ENCODE results near the gene SERAC1. TPM values are rescaled to one million over a fixed set of nuclear protein-coding genes. Genes with fewer than 3 reads are reported as not detected.
"Not testable (repeated sequence)": the region's sequence is repeated elsewhere in the genome, so short reads cannot be mapped to it uniquely, and the experiment has no call there.

Gene SERAC1
- polyA plus RNA-seq, 4 donors = 6.8 to 19.7 (median 14.9) TPM

DNA sequence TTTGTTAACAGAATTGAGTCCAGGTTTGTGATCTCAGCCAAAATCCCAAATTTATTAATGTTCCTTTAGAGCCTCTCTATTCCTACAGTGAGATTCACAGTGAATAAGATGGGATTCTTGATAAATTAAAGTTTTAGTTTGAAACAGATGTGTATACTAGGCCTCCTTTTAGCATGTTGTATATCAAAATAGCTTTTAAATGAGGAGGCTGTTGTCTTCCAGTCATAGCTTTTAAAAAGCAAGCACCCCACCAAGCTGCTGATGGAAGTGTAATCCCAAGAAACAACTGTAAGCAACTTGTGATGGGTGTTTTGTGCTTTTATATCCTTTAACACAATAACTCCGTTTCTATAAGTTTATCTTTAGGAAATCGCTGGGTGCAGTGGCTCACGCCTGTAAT is 7.0 kb upstream of the SERAC1 start:
- DNase-seq (ENCODE audit: low read depth in 4 of 4, low spot score in 3 of 4) = no peak

DNA sequence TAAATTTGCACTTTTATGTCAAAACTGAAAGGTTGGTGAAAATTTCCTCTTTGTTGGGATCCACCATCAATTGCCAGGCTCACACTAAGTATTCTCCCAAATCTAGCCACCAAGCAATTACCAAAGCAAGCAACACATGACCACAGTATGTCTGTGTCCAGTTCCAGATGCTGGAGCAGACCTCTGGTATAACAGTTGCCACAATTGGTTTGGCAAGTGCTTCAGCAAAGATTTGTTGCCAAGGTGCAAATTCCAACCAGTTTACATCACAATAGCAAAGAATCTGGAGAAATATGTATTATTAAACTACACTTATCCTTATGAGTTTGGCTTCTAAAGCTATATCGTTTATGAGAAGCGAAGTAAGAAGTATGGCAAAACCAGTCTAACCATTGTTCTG is 6.5 kb upstream of the SERAC1 start:
- DNase-seq (ENCODE audit: low read depth in 4 of 4, low spot score in 3 of 4) = no peak

DNA sequence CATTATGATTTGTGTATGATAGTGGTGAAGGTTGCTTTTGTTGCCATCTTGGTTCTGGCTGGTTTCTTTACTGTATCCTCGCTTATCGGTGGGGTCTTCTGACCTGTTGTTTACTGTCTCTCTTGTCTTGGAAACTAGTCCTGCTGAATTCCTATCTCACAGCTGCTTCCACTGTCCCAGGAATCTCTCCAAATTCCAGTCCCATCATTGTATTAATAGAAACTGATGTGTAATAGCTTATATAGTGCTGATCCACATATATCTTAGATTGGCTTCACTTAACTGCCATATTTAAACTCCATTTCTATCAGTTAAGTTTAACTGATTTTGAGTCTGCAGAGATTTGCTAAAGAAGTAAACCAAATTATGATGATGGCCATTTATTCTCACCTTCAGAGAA is 6.0 kb upstream of the SERAC1 start:
- DNase-seq (ENCODE audit: low read depth in 4 of 4, low spot score in 3 of 4) = no peak

DNA sequence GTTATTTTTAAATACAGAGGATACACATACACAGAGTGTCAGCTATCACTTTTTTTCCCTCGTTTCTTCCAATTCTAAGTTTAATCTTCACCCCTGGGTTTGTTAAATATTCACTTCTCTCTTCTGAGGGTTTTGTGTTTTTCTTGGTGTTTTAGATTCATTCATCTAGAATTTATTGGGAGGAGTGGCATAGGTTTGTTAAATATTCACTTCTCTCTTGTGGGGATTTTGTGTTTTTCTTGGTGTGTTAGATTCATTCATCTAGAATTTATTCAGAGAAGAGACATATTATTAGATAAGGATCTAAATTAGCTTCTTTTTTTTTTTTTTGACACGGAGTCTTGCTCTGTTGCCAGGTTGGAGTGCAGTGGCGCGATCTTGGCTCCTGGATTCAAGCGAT is 3.9 kb upstream of the SERAC1 start:
- DNase-seq (ENCODE audit: low read depth in 4 of 4, low spot score in 3 of 4) = no peak

DNA sequence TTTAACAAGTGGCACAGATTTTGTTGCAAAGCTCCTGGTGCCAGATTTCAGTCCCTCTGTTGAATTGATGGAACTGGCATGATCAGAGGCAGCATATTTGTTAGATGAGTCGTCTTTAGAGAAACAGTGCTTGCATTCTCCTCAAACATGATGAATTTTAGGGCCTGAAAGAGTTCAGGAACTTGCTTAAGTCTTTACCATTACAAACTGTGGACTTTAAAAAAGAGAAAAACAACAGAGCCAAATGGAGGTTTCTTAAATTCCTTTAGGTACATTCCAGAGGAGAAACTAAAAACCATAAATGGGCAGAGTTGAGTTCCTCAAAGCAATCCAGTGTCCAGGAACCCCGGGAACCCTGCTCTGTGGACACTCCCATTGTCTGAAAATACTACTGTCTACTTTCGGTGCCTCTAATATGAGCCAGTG is 2.6 kb upstream of the SERAC1 start:
- no peak for DNase-seq (ENCODE audit: low read depth in 4 of 4, low spot score in 3 of 4)

DNA sequence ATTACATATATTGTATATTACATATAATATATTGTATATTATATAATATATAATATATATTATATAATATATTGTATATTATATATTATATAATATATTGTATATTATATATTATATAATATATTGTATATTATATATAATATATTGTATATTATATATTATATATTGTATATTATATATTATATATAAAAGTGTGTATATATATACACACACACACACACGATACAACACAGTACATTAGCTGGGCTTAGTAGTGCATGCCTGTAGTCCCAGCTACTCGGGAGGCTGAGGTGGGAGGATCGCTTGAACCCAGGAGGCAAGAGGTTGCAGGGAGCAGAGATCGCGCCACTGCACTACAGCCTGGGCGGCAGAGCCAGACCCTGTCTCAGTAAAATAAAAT is 1.6 kb upstream of the SERAC1 start:
- DNase-seq (ENCODE audit: low read depth in 4 of 4, low spot score in 3 of 4) = not testable (repeated sequence)

DNA sequence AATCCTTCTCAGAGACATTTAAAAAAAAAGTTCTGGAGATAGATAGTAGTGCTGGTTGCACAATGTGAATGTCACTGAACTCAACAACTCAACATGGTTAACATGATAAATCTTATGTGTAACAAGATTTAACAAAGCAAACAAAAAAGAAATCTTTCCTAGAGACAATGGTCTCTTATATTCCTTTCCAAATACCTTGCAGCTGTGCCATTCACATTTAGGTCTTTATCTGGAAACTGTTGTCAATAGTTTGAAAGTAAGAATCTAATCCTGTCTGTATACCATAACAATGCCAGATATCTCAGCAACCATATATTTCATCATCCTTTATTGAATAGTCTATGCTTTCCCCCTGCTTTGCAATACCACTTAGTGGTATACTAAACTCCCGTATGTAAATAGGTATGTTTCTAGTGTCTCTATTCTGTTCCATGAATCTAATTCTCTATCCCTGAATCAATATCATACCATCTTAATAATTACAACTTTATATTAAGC is 2.1 kb downstream of the SERAC1 start:
- no peak for DNase-seq (ENCODE audit: low read depth in 4 of 4, low spot score in 3 of 4)

DNA sequence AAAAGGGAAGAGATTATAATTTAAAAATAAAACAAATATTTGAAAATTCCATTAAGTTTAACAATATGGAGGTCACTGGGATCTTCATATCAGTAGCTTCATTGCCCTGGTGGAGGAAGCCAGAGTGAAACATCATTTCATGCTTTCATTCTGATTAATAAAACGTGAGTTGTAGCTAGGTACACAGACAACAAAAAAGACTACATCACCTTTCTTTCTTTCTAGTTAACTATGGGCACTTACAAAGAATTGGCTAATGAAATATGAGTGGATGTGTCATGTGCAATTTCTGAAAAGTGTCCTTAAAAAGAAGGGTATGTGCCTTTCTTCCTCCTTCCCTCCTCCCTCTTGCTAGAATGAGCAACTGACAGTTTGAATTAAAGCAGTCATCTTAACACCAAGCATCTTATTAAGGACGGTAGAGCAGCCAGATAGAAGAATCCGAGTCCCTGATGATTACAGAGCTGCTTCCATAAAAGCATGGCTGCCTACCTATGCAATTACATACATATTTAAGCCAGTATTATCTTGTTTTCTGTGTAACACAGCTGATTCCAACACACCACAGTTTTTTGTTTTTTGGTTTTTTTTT is 3.4 kb downstream of the SERAC1 start:
- DNase-seq (ENCODE audit: low read depth in 4 of 4, low spot score in 3 of 4) = no peak

DNA sequence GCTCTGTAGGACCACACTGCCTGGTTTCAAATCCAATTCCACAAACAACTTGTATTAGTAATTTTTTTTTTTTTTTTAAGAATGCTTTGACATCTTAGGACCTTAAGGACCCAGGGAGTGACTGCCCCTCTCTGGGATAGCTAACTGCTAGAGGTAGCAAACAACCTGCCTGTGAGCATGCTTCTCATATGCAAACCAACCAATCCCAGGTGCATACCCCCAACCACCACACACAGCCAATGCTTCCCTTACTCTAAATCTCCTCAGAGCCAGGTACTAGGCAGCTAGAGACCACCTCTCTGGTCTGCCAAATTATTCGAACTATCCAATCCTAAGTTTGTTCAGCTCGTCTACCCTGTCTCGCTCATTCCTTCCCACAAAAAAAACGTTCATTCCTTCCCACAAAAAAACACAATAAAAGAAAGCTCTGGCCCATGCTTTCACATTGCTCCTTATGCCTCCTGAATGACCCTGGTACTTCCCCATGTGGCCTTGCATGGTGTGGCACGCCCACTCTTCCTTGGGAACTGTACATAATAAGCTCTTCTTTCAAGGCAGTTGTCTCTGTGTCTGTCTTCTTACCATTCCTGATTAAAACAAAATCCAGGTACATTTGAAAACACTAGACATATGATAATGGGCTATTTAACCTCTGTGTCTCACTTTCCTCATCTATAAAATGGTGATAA is 6.4 kb downstream of the SERAC1 start:
- DNase-seq (ENCODE audit: low read depth in 4 of 4, low spot score in 3 of 4) = no peak

DNA sequence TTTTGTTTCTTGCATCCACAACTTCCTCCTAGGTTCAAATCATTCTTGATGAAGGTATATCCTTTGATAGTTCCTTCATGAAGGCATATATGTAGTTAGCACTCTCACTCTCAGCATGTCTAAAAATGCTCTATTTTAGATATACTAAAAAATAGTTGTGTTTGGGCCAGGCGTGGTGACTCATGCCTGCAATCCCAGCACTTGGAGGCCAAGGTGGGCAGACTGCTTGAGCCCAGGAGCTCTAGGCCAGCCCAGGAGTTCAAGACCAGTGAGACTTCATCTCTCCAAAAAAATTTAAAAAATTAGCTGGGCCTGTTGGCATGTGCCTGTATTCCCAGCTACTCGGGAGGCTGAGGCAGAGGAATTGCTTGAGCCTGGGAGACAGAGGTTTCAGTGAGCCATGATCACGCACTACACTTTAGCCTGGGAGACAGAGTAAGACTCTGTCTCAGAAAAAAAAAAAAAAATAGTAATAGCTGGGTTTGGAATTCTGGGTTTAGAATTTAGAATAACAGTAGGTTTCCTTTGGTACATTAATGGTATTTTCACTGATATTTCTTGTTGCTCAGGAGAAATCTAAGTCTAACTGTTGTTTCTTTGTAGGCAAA is 7.0 kb downstream of the SERAC1 start:
- no peak for DNase-seq (ENCODE audit: low read depth in 4 of 4, low spot score in 3 of 4)

DNA sequence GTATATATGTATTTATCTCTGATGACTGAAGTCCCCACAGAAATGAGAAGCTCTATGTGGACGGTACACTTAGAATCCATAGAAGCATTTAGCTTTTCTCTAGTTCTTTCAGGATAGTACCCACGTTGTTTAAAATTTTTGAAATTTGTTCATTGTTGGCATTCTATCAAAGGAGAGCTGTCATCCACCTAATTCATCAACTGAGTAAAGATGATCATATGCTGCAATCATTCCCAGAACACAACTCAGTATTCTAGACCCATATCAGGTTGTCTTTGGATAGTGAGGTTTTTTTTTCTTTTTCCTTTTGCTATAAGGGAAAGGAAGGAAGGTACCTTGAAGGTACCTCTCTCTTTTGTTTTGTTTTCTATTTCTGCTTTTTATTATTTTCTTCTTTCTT is 9.3 kb downstream of the SERAC1 start:
- no peak for DNase-seq (ENCODE audit: low read depth in 4 of 4, low spot score in 3 of 4)

DNA sequence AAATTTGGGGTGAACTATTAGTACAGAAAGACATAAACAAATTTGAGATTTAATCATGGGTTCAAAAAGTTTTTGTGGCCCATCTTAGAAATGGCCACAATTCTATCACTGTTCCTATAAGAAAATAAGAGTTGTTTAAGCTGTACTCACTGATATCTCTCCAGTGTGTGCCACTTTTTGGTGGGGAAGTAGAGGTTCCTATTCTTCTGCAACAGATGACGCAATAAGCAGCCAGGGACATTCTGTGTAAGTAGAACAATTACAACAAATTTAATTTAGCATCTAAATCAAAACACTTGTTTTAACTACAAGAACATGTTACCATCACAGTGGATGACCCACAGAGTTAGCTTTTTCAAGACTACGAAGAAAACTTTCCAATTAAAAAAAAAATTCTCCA is 9.9 kb downstream of the SERAC1 start:
- DNase-seq (ENCODE audit: low read depth in 4 of 4, low spot score in 3 of 4) = no peak

DNA sequence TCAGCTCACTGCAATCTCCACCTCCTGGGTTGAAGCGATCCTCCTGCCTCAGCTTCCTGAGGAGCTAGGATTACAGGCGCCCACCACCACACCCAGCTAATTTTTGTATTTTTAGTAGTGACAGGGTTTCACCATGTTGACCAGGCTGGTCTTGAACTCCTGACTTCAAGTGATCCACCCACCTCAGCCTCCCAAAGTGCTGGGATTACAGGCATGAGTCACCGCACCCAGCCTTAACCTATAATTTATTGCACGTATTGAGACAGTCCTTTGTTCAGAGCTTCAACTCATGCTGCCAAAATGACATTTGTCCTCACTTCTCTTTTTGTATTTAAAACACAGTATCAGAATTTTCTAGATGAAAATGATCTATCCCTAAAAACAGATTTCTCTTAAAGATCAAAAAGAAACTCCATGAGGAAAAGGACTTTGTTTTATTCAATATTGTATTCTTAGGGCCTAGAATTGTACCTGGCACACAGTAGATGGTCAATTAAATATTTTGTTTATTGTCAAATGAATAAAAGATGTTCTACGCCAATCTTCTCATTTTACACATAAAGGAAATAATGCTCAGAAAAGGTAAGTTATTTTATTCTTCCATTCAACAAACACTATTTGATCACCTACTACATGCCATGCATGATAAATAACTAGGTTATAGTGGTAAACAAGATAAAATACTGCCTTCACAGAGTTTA is 10.8 kb downstream of the SERAC1 start:
- no peak for DNase-seq (ENCODE audit: low read depth in 4 of 4, low spot score in 3 of 4)

DNA sequence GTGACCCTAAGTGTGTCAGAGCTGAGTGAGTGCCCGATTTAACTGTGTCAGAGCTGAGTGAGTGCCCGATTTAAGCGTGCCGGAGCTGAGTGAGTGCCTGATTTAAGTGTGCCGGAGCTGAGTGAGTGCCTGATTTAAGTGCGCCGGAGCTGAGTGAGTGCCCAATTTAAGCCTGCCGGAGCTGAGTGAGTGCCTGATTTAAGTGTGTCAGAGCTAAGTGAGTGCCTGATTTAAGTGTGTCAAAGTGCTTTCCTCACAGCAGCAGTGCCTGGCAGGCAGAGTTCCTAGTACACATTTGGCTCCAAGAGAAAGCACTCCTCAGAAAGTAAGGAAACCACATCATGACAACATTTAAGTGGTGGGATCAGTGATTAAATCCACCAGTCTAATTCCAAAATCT is 13.2 kb downstream of the SERAC1 start:
- DNase-seq (ENCODE audit: low read depth in 4 of 4, low spot score in 3 of 4) = no peak

DNA sequence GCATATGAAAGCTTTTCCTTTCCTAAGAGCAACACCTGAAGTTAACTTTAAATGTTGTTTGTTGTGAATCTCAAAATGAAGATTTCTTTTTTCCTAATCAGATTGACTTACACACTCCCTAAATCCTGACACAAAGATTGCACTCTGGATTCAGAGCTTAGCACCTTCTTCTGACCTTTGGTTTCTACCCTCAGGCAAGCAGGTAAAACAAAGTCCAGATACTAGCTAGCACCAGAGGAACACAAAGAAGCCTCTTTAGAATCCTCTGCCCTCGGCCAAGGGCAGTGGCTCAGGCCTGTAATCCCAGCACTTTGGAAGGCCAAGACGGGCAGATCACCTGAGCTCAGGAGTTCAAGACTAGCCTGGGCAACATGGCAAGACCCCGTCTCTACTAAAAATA is 14.5 kb downstream of the SERAC1 start:
- no peak for DNase-seq (ENCODE audit: low read depth in 4 of 4, low spot score in 3 of 4)

DNA sequence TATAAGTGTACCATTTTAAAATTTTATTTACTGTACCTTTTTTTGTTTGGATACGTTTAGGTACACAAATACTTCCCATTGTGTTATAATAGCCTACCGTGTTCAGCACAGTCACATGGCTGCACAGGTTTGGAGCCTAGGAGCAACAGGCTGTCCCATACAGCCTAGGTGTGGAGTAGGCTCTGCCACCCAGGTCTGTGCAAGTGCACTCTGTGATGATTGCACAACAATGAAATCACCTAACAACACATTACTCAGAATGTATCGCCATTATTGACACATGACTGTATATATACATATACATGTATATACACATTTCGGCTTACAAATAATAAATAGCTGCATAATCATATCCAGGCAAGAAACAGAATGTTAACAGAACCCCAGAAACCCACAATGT is 15.4 kb downstream of the SERAC1 start:
- no peak for DNase-seq (ENCODE audit: low read depth in 4 of 4, low spot score in 3 of 4)

DNA sequence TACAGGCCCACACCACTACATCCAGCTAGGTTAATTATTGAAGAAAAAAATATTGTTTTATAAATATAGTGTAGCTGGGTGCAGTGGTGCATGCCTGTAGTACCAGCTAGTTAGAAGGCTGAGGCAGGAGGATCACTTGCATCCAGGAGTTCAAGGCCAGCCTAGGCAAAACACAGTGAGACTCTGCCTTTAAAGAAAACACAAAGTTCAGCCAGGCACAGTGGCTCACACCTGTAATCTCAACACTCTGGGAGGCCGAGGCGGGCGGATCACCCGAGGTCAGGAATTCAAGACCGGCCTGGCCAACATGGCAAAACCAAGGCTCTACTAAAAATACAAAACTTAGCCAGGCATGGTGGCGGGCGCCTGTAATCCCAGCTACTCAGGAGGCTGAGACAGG is 16.0 kb downstream of the SERAC1 start:
- not testable (repeated sequence) for DNase-seq (ENCODE audit: low read depth in 4 of 4, low spot score in 3 of 4)

DNA sequence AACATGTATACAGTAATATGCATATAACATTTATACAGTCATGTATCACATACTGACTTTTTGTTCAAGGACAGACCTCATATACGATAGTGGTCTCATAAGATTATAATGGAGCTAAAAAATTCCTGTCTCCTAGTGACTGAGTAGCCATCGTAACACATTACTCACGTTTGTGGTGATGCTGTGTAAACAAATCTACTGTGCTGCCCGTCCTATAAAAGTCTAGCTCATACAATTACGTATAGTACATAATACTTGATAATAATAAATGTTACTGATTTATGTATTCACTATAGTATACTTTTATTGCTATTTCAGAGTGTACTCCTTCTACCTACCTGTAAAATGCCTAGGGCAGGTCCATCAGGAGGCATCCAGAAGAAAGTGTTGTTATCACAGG is 17.4 kb downstream of the SERAC1 start:
- no peak for DNase-seq (ENCODE audit: low read depth in 4 of 4, low spot score in 3 of 4)

DNA sequence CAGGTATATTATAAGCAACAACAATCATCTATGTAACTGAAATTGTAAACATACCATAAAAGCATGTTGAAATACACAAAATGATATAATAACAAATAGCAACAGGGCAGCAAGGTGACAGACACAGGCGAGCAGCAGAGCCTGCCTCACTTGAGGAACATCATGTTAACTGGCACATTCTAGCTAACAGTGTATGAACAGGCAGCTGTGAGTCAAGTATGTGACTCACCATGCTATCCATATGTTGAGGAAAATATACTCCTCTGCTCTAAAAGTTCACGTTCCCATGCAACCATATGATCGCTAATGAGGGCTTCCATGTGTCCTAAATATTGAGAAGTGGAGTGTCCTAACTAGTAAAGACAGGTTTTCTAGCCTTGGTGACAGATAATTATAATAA is 18.4 kb downstream of the SERAC1 start:
- DNase-seq (ENCODE audit: low read depth in 4 of 4, low spot score in 3 of 4) = no peak

DNA sequence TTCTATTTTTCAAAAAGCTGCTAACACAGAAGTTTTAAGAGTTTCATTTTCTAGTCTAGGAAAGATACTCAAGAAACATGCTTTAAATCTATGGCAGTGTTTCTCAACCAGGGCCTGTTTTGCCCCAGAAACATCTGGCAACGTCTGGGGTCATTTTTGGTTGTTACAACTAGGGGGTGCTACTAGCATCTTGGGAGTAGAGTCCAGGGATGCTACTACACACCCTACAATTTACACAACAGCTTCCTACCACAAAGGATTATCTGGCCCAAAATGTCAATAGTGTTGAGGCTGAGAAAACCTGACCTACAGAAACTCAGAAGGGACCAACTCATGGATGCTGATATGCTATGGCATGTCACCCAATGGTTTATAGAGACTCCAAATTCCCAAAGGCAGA is 24.4 kb downstream of the SERAC1 start:
- no peak for DNase-seq (ENCODE audit: low read depth in 4 of 4, low spot score in 3 of 4)

DNA sequence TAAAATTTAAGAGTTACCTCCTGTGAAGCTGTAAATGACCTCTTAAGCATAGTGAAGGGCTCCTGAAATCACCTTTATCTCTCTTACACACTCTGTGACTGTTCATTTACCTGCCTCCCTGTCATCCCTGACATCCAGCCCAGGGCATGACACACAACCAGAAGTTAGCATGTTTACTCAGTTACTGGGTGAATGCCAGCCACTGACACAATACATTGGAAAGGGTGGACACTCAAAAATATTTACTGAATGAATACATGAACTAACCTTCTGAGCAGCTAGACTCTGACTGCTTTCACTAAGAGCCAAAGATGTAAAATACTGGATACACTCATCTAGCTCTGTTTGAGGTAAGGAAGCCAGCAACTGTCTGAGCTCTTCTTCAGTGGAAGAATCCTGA is 25.3 kb downstream of the SERAC1 start:
- no peak for DNase-seq (ENCODE audit: low read depth in 4 of 4, low spot score in 3 of 4)

DNA sequence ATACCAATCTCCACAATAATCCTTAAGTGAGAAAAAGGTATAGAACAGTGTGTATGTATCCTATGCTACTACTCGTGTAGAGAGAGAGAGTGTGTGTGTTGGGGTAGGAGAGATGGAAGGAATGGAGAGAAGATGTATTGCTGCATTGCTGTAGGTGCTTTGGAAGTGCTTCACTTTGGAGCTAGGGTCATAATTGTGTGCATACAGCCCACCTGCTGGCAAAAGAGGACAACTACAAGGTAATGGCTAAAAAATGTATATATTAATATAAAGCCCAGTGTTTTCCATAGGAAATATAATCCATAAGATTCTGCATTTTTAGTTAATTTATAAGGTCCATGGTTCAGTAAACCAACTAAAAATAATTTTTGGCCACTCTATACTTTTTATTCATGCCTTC is 36.1 kb downstream of the SERAC1 start:
- DNase-seq (ENCODE audit: low read depth in 4 of 4, low spot score in 3 of 4) = peak in 1 of 4 donors; percentile 0

Data from left renal pelvis (tissue), 4 donors.